Spleen (tissue), 11 donors: Measurements from ENCODE around the gene TMEM163. TPM values are rescaled to one million over a fixed set of nuclear protein-coding genes. Genes with fewer than 3 reads are reported as not detected.
"Not testable (repeated sequence)": the region's sequence is repeated elsewhere in the genome, so short reads cannot be mapped to it uniquely, and the experiment has no call there.

ENCODE experiments used
- DNase-seq: peaks from one replicate; pipeline ENCODE4 v3.0.0-alpha.2; 2020
- H3K27ac ChIP-seq, 8 donors: fragments of 200-600 bp; sonication (generic) in 7 of 8; 1 replicate in 4 of 8; 2 replicates in 4 of 8; pipeline versions ENCODE4 v1.5.0 to v1.8.0; 2016 to 2021; ENCODE audit warnings: inconsistent platforms in 4 of 8, mild to moderate bottlenecking in 4 of 8, moderate library complexity in 1 of 8
- H3K27me3 ChIP-seq, 7 donors: fragments of 200-600 bp; sonication (generic) in 6 of 7; replicated peaks in 1 of 7; 1 replicate in 4 of 7; 2 replicates in 3 of 7; pipeline versions ENCODE4 v1.5.0 to v1.8.0; 2016 to 2021; ENCODE audit warnings: inconsistent platforms in 3 of 7, mild to moderate bottlenecking in 1 of 7
- H3K36me3 ChIP-seq, 6 donors: fragments of 200-600 bp; sonication (generic) in 5 of 6; 1 replicate in 4 of 6; 2 replicates in 2 of 6; pipeline versions ENCODE4 v1.5.0 to v1.8.0; 2016 to 2021; ENCODE audit warnings: inconsistent platforms in 2 of 6
- H3K4me1 ChIP-seq, 6 donors: fragments of 200-600 bp; sonication (generic) in 5 of 6; 1 replicate in 3 of 6; 2 replicates in 3 of 6; pipeline versions ENCODE4 v1.5.0 to v1.8.0; 2016 to 2021; ENCODE audit warnings: inconsistent platforms in 3 of 6
- H3K4me3 ChIP-seq, 8 donors: fragments of 200-600 bp; sonication (generic) in 7 of 8; 1 replicate in 4 of 8; 2 replicates in 4 of 8; pipeline versions ENCODE4 v1.5.0 to v1.8.0; 2016 to 2021; ENCODE audit warnings: inconsistent platforms in 4 of 8, mild to moderate bottlenecking in 4 of 8, moderate library complexity in 2 of 8
- H3K9me3 ChIP-seq, 8 donors: fragments of 200-600 bp; sonication (generic) in 7 of 8; 1 replicate in 4 of 8; 2 replicates in 4 of 8; pipeline versions ENCODE4 v1.5.0 to v1.8.0; 2016 to 2021; ENCODE audit warnings: inconsistent platforms in 4 of 8
- CTCF ChIP-seq, 11 experiments: fragments of 200-600 bp in 7 of 11; fragments of 450-650 bp in 4 of 11; sonication (generic) in 4 of 11; IDR thresholded peaks in 8 of 11; conservative IDR thresholded peaks in 3 of 11; 1 replicate in 7 of 11; 2 replicates in 4 of 11; pipeline versions ENCODE4 v1.4.0 to v1.8.0; 2016 to 2021; ENCODE audit warnings: antibody characterized with exemption in 11 of 11, inconsistent platforms in 4 of 11, mild to moderate bottlenecking in 1 of 11
- POLR2A ChIP-seq, 3 donors: fragments of 450-650 bp; IDR thresholded peaks; one replicate each; pipeline ENCODE4 v1.5.1; 2017; ENCODE audit warnings: antibody characterized with exemption in 3 of 3, mild to moderate bottlenecking in 1 of 3
- POLR2AphosphoS5 ChIP-seq, 3 donors: sonication (generic); formaldehyde crosslinking; IDR thresholded peaks; one replicate each; pipeline ENCODE4 v1.5.1; 2017; ENCODE audit warnings: antibody characterized with exemption in 3 of 3
- WGBS, 5 donors: extraction: QIAGEN DNeasy Blood & Tissue Kit in 3 of 5; methylation state at CpG; one replicate each; pipeline versions ENCODE4 v1.1.5 to v1.1.7; 2013 to 2018; 5-methylcytosine and 5-hydroxymethylcytosine counted together
- intact Hi-C: fragments of 100-400 bp; cut with DNase I; formaldehyde crosslinking; loops from one replicate; pipeline ENCODE4 v1.15.0; 2023; ENCODE audit warnings: low total_unique reads
- polyA plus RNA-seq, 3 donors: library from polyadenylated mRNA; stranded (reverse); fragments of 200-250 nt; gene quantifications; one replicate each; pipeline ENCODE4 v1.2.1, GENCODE V29; 2013
- total RNA-seq, 7 donors: library from RNA; depleted of rRNA in 3 of 7; stranded (reverse); fragments of >200 nt in 3 of 7; fragmentation: NEBNext Ultra II Directional in 4 of 7; extraction: Animal tissue kit (Norgen Biotek cat#: 25700) in 4 of 7; gene quantifications; one replicate each; pipeline versions ENCODE4 v1.1.0 to v1.2.1, GENCODE V29; 2016 to 2021
- donor health status: healthy with polysubstance abuse.
- donor health status: DM: no; HTN: no; CAD: no; lungs with moderate emphysema.
- donor health status: DM: no; HTN: no; CAD: no.
- donor health status: Bipolar disorder and iron deficiency.
- donor health status: healthy.
- donor health status: DM: no; HTN: no; CAD: no.
- donor health status: DM: yes; HTN: yes; CAD: no.

TMEM163 gene
- total and polyA plus RNA-seq, 10 donors, result 2.4 to 12.5 (median 3.7) TPM

- Histone ChIP-seq H3K27me3 (peaks cover 0 to 12% (median 0%) of the 10 kb centered on the region in 7 donors), H3K27ac (peak overlapping the region in 1 of 8 donors; percentile 29), H3K9me3 (no peaks in the 10 kb centered on the region), H3K4me1 (peaks cover 0 to 16% (median 5%) of the 10 kb centered on the region in 6 donors), H3K36me3 (no peaks in the 10 kb centered on the region), H3K4me3 (no peak overlapping the region)
- TF ChIP-seq CTCF (IDR thresholded peaks at IDR 0.05 in 8 of 11, conservative IDR thresholded peaks at IDR 0.05 in 3 of 11) (no peak), POLR2A (IDR thresholded peaks at IDR 0.05) (no peak), POLR2AphosphoS5 (IDR thresholded peaks at IDR 0.05) (no peak)
- WGBS, 5 donors, result 10 to 28% (median 19%) methylated on average over 1 of the region's 1 CpG
- intact Hi-C loops, result no loop called here
- no peak for DNase-seq
Observed at GRCh38 chr2:134758633-134759032, 39.8 kb upstream of the TMEM163 start.

GRCh38 chr2:134751981-134752380 lies 33.2 kb upstream of the TMEM163 start:
- intact Hi-C loops, result not testable (repeated sequence)

GRCh38 chr2:134745546-134745945 lies 26.7 kb upstream of the TMEM163 start:
- Histone ChIP-seq H3K4me3 (no peak overlapping the region), H3K27me3 (no peaks in the 10 kb centered on the region), H3K4me1 (peaks cover 0 to 16% (median 4%) of the 10 kb centered on the region in 6 donors), H3K9me3 (no peaks in the 10 kb centered on the region), H3K27ac (no peak overlapping the region), H3K36me3 (no peaks in the 10 kb centered on the region)
- WGBS, 5 donors, result 60 to 74% (median 70%) methylated on average over 4 of the region's 4 CpGs
- no peak for DNase-seq
- intact Hi-C loops, result no loop called here
- TF ChIP-seq CTCF (IDR thresholded peaks at IDR 0.05 in 8 of 11, conservative IDR thresholded peaks at IDR 0.05 in 3 of 11) (no peak), POLR2AphosphoS5 (IDR thresholded peaks at IDR 0.05) (no peak), POLR2A (IDR thresholded peaks at IDR 0.05) (no peak)

More at GRCh38 chr2:134751981-134752380, 33.2 kb upstream of the TMEM163 start:
- not testable (repeated sequence) for H3K4me1 ChIP-seq, H3K27ac ChIP-seq, H3K36me3 ChIP-seq, DNase-seq, H3K4me3 ChIP-seq, H3K9me3 ChIP-seq
- 56 to 75% (median 65%) methylated on average over 8 of the region's 8 CpGs for WGBS, 5 donors
- peaks cover 0 to 15% (median 3%) of the 10 kb centered on the region in 7 donors for H3K27me3 ChIP-seq

GRCh38 chr2:134745023-134745422 lies 26.2 kb upstream of the TMEM163 start:
- intact Hi-C loops, result no loop called here
- Histone ChIP-seq H3K27me3 (no peaks in the 10 kb centered on the region), H3K9me3 (no peaks in the 10 kb centered on the region), H3K36me3 (no peaks in the 10 kb centered on the region), H3K27ac (no peak overlapping the region), H3K4me1 (peaks cover 0 to 21% (median 9%) of the 10 kb centered on the region in 6 donors), H3K4me3 (no peak overlapping the region)
- TF ChIP-seq POLR2A (IDR thresholded peaks at IDR 0.05) (no peak), POLR2AphosphoS5 (IDR thresholded peaks at IDR 0.05) (no peak), CTCF (IDR thresholded peaks at IDR 0.05 in 8 of 11, conservative IDR thresholded peaks at IDR 0.05 in 3 of 11) (no peak)
- DNase-seq, result no peak

GRCh38 chr2:134739879-134740301 lies 21.1 kb upstream of the TMEM163 start:
- DNase-seq, result peak; percentile 84
- Histone ChIP-seq H3K27ac (peak overlapping the region in 7 of 8 donors; percentile 41 to 83 (median 76)), H3K4me3 (no peak overlapping the region), H3K4me1 (peaks cover 4 to 57% (median 40%) of the 10 kb centered on the region in 6 donors), H3K9me3 (no peaks in the 10 kb centered on the region), H3K27me3 (peaks cover 0 to 14% (median 0%) of the 10 kb centered on the region in 7 donors), H3K36me3 (no peaks in the 10 kb centered on the region)
- 33 to 42% (median 37%) methylated on average over 6 of the region's 6 CpGs for WGBS, 5 donors
- intact Hi-C loops, result no loop called here
- peak in 1 of 3 donors; percentile 8 for TF ChIP-seq POLR2A (IDR thresholded peaks at IDR 0.05)
- no peak for TF ChIP-seq CTCF (IDR thresholded peaks at IDR 0.05 in 8 of 11, conservative IDR thresholded peaks at IDR 0.05 in 3 of 11)
- TF ChIP-seq POLR2AphosphoS5 (IDR thresholded peaks at IDR 0.05), result peak in 2 of 3 donors; percentile 56 to 59
